ENCODE data around the gene PPP2R2C.

GRCh38 chr4:6453688-6453990 is 18.8 kb downstream of the PPP2R2C start:
- TF ChIP-seq CTCF (conservative IDR thresholded peaks at IDR 0.05; ENCODE audit: low read length) (no peak), EZH2phosphoT487 (IDR thresholded peaks at IDR 0.05; ENCODE audit: borderline replicate concordance) (no peak)
